Activated CD4-positive, alpha-beta T cell treated with anti-CD3 and anti-CD28 coated beads, Interleukin-2, Interleukin-6, amounts not matched to agents 100 ng/mL and 50 ng/mL, durations not matched to agents 16 hours and 8 hours (primary cell): ENCODE data around the gene CD81.

Source experiments
- DNase-seq: peaks from one replicate; pipeline ENCODE4 v3.0.0-alpha.2; 2020

Gene CD81

DNA sequence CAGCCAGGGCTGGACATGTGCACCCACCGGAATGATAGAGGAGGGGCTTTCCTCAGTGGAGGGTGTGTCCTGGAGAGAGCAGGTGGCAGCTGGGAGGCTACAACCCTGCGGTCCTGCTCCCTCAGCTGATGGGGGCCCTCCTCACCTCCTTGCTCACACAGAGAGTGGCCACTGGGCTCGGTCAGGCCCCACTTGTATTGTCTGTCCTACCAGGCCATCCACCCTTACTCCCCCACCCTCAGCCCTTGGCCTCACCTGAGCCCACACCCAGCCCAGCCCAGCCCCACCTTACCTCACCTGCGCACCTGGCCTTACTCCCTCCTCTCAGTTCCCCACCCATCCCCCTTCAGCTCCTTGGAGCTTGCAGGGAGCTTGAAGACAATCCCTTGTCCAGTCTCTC is 64.1 kb downstream of the CD81 start:
- DNase-seq, result no peak

DNA sequence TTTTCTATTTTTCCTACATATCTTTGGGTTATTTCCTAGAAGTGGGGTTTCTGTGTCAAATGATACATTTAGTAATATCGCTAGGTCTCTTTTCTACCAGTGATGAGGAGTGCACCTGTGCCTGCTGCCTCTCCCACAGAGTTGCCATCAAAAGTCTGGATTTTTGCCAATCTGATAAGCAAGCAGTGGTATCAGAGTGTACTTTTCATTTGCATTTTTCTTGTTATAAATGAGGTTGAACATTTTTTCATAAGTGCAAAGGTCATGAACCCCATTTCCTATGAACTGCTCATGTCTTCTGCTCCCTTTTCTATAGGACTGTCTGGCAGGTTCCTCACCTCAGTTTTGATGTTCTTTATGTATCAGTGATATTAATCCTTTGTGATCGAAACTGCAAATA is 65.5 kb downstream of the CD81 start:
- DNase-seq, result no peak

- DNase-seq, result no peak
Measured at GRCh38 chr11:2443406-2443805, 66.3 kb downstream of the CD81 start.

GRCh38 chr11:2443881-2444820 is 67.0 kb downstream of the CD81 start, which contains the start of gene TRPM5:
Gene TRPM5 (minus strand): TSS chr11:2444514. CDS start chr11:2423036, 21,478 bp downstream.
- peak; percentile 51 for DNase-seq

GRCh38 chr11:2444821-2445745 is 68.0 kb downstream of the CD81 start, which contains the start of gene KCNQ1:
Gene KCNQ1 (plus strand): TSS chr11:2445008. CDS start chr11:2445099, 91 bp downstream.
- DNase-seq, result peak; percentile 52

- no peak for DNase-seq
Measured at GRCh38 chr11:2445746-2446551, 68.8 kb downstream of the CD81 start.

- DNase-seq, result peak; percentile 11
Measured at GRCh38 chr11:2446590-2447252, 69.6 kb downstream of the CD81 start.
